ENCODE results near the gene YBEY.

The YBEY gene

DNA sequence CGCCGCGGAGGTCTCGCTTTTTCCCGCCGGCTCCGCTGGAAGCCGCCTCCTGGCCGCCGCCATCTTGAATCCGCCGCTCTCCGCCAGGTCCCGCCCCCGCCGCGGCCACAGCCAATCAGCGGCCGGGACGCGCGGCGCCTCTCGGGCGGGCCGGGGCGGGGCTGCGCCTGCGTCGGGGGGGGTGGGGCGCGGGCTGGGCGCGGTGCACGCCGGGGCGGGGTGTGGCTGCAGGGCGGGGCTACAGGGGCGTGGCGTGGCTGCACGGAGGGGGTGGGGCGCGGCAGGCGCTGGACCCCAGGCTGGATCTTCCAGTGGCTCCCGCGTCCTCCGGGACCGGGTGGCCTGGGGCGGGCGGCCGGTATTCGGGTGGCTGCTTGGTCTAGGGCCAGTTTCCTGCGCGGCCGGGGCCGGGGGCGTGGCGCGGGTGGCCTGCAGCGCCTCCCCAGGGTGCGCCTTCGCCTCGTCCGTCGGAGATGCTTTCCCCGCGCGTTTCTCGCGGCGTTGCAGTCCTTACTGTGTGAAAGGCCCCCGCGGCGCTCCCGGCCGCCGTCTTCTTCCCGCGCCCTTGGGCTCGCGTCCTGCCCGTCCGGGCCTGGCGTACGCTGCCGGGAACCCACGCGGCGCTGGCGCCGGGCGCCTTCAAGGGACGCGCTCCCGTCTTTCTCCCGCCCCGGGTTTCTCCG lies 38.4 kb downstream of the YBEY start (continued):
- no peak for TF ChIP-seq ZNF623 (tag by site-specific recombination; IDR thresholded peaks at IDR 0.05)
- no peak for TF ChIP-seq ZNF777 (tag by site-specific recombination; IDR thresholded peaks at IDR 0.05; ENCODE audit: borderline replicate concordance)
- TF ChIP-seq SCRT2 (tag by site-specific recombination; IDR thresholded peaks at IDR 0.05), result no peak
- TF ChIP-seq PATZ1 (tag by site-specific recombination; IDR thresholded peaks at IDR 0.05), result no peak
- TF ChIP-seq ZNF148 (tag by site-specific recombination; IDR thresholded peaks at IDR 0.05; ENCODE audit: borderline replicate concordance), result no peak
- no peak for TF ChIP-seq ZNF433 (tag by site-specific recombination; IDR thresholded peaks at IDR 0.05; ENCODE audit: low read depth)
- peak; percentile 98 for TF ChIP-seq ZNF423 (tag by site-specific recombination; IDR thresholded peaks at IDR 0.05)
- no peak for TF ChIP-seq ZNF362 (tag by site-specific recombination; IDR thresholded peaks at IDR 0.05)
- TF ChIP-seq ZIC2 (tag by site-specific recombination; IDR thresholded peaks at IDR 0.05), result peak; percentile 93
- no peak for TF ChIP-seq GLI2 (tag by site-specific recombination; IDR thresholded peaks at IDR 0.05; ENCODE audit: borderline replicate concordance, low read depth)
- no peak; the same call in 1 of the 2 replicates for TF ChIP-seq OSR2 (tag by site-specific recombination; IDR thresholded peaks at IDR 0.05)
- no peak for TF ChIP-seq ZNF248 (tag by site-specific recombination; IDR thresholded peaks at IDR 0.05)
- TF ChIP-seq ZNF311 (tag by site-specific recombination; IDR thresholded peaks at IDR 0.05; ENCODE audit: borderline replicate concordance), result no peak
- TF ChIP-seq SALL2 (tag by site-specific recombination; IDR thresholded peaks at IDR 0.05; ENCODE audit: borderline replicate concordance), result no peak
- no peak for TF ChIP-seq SCRT1 (tag by site-specific recombination; IDR thresholded peaks at IDR 0.05; ENCODE audit: borderline replicate concordance)
- TF ChIP-seq, protein P1, sequence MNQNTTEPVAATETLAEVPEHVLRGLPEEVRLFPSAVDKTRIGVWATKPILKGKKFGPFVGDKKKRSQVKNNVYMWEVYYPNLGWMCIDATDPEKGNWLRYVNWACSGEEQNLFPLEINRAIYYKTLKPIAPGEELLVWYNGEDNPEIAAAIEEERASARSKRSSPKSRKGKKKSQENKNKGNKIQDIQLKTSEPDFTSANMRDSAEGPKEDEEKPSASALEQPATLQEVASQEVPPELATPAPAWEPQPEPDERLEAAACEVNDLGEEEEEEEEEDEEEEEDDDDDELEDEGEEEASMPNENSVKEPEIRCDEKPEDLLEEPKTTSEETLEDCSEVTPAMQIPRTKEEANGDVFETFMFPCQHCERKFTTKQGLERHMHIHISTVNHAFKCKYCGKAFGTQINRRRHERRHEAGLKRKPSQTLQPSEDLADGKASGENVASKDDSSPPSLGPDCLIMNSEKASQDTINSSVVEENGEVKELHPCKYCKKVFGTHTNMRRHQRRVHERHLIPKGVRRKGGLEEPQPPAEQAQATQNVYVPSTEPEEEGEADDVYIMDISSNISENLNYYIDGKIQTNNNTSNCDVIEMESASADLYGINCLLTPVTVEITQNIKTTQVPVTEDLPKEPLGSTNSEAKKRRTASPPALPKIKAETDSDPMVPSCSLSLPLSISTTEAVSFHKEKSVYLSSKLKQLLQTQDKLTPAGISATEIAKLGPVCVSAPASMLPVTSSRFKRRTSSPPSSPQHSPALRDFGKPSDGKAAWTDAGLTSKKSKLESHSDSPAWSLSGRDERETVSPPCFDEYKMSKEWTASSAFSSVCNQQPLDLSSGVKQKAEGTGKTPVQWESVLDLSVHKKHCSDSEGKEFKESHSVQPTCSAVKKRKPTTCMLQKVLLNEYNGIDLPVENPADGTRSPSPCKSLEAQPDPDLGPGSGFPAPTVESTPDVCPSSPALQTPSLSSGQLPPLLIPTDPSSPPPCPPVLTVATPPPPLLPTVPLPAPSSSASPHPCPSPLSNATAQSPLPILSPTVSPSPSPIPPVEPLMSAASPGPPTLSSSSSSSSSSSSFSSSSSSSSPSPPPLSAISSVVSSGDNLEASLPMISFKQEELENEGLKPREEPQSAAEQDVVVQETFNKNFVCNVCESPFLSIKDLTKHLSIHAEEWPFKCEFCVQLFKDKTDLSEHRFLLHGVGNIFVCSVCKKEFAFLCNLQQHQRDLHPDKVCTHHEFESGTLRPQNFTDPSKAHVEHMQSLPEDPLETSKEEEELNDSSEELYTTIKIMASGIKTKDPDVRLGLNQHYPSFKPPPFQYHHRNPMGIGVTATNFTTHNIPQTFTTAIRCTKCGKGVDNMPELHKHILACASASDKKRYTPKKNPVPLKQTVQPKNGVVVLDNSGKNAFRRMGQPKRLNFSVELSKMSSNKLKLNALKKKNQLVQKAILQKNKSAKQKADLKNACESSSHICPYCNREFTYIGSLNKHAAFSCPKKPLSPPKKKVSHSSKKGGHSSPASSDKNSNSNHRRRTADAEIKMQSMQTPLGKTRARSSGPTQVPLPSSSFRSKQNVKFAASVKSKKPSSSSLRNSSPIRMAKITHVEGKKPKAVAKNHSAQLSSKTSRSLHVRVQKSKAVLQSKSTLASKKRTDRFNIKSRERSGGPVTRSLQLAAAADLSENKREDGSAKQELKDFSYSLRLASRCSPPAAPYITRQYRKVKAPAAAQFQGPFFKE (tag by site-specific recombination; IDR thresholded peaks at IDR 0.05; ENCODE audit: borderline replicate concordance), result no peak
- no peak; the same call in 1 of the 2 replicates for TF ChIP-seq ZXDB (tag by site-specific recombination; IDR thresholded peaks at IDR 0.05)
- TF ChIP-seq ZNF843 (tag by site-specific recombination; IDR thresholded peaks at IDR 0.05), result no peak
- TF ChIP-seq ZSCAN16 (tag by site-specific recombination; IDR thresholded peaks at IDR 0.05), result no peak
- no peak for TF ChIP-seq ZNF223 (tag by site-specific recombination; IDR thresholded peaks at IDR 0.05)
- no peak for TF ChIP-seq ZNF169 (tag by site-specific recombination; IDR thresholded peaks at IDR 0.05)
- no peak for TF ChIP-seq ZNF266 (tag by site-specific recombination; IDR thresholded peaks at IDR 0.05; ENCODE audit: low read depth)
- TF ChIP-seq, protein P2, sequence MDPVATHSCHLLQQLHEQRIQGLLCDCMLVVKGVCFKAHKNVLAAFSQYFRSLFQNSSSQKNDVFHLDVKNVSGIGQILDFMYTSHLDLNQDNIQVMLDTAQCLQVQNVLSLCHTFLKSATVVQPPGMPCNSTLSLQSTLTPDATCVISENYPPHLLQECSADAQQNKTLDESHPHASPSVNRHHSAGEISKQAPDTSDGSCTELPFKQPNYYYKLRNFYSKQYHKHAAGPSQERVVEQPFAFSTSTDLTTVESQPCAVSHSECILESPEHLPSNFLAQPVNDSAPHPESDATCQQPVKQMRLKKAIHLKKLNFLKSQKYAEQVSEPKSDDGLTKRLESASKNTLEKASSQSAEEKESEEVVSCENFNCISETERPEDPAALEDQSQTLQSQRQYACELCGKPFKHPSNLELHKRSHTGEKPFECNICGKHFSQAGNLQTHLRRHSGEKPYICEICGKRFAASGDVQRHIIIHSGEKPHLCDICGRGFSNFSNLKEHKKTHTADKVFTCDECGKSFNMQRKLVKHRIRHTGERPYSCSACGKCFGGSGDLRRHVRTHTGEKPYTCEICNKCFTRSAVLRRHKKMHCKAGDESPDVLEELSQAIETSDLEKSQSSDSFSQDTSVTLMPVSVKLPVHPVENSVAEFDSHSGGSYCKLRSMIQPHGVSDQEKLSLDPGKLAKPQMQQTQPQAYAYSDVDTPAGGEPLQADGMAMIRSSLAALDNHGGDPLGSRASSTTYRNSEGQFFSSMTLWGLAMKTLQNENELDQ (tag by site-specific recombination; IDR thresholded peaks at IDR 0.05; ENCODE audit: low read depth), result no peak
- TF ChIP-seq ZNF558 (tag by site-specific recombination; IDR thresholded peaks at IDR 0.05), result no peak
- TF ChIP-seq ZNF354C (tag by site-specific recombination; IDR thresholded peaks at IDR 0.05; ENCODE audit: borderline replicate concordance, low read depth), result no peak
